Epithelial cell of prostate (primary cell): ENCODE results near the gene C20orf204.
"Not testable (repeated sequence)": the region's sequence is repeated elsewhere in the genome, so short reads cannot be mapped to it uniquely, and the experiment has no call there.

ENCODE experiments used
- DNase-seq: peaks from one replicate; pipeline ENCODE4 v3.0.0-alpha.2; 2011; ENCODE audit warnings: low read depth, low spot score
- H3K27ac ChIP-seq: fragments of 450-650 bp; 2 replicates; pipeline ENCODE4 v1.5.1; 2017; ENCODE audit warnings: mild to moderate bottlenecking

C20orf204 gene, protein sequence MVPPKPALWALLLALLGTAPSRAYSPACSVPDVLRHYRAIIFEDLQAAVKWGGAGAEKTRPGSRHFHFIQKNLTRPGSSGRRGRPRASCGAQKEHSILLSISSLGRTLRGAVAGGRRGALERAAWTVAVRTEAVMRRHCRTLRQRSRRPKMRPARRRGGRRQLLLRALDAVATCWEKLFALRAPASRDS

DNA sequence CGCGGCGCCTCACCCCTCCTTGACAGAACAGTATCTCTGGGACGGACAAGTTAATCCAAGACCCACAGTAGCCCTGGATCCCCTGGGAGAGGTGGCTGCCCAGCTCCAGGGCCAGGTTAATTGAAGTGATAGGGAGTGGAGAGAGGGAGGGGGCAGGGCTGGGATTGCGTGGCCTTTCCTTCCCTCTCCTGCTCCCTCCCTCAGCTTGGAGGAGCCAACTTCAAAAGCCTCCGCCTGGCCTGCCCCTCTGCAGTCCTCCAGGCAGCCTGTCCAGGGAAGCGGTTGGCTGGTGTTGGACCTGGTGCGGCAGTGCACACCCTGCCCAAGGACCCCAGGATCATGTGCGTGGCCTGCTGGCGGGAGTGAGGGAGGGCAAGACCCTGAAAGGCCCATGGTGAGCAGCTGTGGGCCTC lies at the start of gene C20orf204:
Gene C20orf204 (plus strand): TSS at position 250 of the 413 bp plus-strand sequence. CDS start 142 bp downstream, at position 392.
- no peak for DNase-seq
- no peak within 1 kb of the TSS for H3K27ac ChIP-seq

DNA sequence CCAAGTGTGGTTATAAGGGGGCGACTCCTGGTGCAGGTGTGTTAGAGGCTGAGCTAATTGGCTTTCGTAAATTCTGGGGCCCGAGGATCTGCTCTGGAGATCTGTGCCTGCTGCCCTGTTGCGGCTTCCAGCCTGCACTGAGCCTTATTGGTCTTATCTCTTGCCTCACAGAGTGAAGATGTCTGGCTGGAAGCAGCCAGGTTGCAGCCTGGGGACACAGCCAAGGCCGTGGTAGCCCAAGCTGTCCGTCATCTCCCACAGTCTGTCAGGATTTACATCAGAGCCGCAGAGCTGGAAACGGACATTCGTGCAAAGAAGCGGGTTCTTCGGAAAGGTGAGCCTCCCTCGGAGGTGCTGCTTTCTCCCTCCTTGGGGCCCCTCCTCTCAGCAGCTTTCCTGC lies 35.1 kb upstream of the C20orf204 start:
- no peak overlapping the region for H3K27ac ChIP-seq
- DNase-seq, result no peak

DNA sequence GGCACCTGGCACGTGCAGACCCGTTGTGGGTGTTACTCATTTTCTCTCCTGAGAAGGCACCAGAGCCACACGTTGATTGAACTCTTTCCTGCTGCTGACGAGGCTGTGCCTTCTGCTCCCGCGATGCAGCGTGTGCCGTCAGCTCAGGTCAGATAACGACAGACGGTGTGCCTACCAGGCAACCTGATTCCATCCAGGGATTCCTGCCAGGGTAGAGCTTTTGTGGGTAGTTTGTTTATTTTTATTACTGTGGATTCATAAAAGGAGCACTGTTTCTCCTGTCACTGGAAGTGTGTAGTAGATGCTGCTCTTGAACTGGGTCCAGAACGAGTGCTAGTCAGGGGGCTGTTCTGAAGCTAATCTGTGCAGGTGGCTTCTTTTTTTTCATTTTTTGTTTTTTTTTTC lies 34.4 kb upstream of the C20orf204 start:
- no peak for DNase-seq
- H3K27ac ChIP-seq, result no peak overlapping the region

GRCh38 chr20:64003960-64004725 lies 31.8 kb upstream of the C20orf204 start:
- H3K27ac ChIP-seq, result no peak overlapping the region
- DNase-seq, result no peak

DNA sequence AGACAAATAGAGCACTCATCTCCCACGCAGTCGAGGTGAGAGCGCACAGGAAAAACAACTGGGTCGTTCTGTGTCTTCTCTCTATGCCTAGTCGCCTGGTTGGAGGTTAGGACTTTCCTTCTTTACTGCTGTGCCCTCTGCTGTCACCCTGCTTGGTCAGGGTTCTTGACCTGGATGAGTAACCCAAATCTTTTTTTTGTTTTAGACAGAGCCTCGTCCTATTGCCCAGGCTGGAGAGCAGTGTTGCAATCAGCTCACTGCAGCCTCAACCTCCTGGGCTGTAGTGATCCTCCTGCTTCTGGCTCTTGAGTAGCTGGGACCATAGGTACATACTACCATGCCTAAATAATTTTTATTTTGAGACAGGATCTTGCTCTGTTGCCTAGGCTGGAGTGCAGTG lies 30.6 kb upstream of the C20orf204 start:
- no peak for DNase-seq
- no peak overlapping the region for H3K27ac ChIP-seq

DNA sequence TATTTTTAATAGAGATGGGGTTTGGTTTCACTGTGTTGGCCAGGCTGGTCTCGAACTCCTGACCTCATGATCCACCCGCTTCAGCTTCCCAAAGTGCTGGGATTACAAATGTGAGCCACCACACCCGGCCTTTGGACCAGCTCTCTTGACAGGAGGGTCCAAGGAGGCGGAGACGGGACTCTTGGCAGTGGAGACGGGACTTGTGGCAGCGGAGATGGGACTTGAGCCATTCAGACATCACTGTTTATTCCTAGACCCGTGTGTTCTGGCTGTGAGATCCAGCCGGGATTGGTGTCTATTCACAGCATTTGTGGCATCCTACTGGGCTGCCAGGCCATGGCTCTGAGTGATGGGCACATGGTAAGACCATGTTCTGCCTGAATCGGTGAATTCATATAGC lies 29.5 kb upstream of the C20orf204 start:
- no peak for DNase-seq
- H3K27ac ChIP-seq, result no peak overlapping the region

DNA sequence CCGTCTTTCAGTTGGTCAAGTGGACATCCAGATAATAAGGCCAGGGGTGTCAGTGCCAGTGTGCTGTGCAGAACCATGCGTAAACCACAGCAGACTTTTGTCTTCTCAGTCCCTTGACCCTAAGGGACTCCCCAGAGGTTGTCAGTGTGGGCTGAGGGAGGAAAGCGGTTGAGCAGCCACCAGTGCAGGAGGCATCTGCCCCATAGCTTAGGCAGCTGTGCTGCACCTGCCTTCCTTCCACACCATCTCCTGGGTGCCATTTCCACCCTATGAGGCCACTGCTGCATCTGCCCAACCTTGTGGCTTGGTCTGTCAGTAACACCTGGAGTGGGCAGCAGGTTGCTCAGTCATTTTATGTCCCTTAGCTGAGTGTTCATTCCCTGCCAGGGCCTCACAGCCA lies 29.1 kb upstream of the C20orf204 start:
- H3K27ac ChIP-seq, result no peak overlapping the region
- DNase-seq, result no peak

- no peak for DNase-seq
- H3K27ac ChIP-seq, result no peak overlapping the region
These were observed 26.1 kb upstream of the C20orf204 start for GRCh38 chr20:64009811-64010387.

- DNase-seq, result no peak
- H3K27ac ChIP-seq, result no peak overlapping the region
These were observed 25.2 kb upstream of the C20orf204 start for GRCh38 chr20:64010711-64011237.

- no peak for DNase-seq
These were observed 24.6 kb upstream of the C20orf204 start for GRCh38 chr20:64011366-64011779.

DNA sequence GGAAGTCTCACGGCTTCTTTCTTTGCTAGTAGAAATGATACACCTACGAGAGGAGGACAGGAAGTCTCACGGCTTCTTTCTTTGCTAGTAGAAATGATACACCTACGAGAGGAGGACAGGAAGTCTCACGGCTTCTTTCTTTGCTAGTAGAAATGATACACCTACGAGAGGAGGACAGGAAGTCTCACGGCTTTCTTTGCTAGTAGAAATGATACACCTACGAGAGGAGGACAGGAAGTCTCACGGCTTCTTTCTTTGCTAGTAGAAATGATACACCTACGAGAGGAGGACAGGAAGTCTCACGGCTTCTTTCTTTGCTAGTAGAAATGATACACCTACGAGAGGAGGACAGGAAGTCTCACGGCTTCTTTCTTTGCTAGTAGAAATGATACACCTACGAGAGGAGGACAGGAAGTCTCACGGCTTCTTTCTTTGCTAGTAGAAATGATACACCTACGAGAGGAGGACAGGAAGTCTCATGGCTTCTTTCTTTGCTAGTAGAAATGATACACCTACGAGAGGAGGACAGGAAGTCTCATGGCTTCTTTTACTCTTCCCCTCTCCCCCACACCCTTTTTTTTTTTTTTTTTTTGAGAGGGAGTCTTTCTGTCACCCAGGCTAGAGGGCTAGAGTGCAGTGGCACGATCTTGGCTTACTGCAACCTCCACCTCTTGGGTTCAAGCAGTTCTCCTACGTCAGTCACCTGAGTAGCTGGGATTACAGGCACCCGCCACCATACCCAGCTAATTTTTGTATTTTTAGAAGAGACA lies 23.4 kb upstream of the C20orf204 start:
- DNase-seq, H3K27ac ChIP-seq: not testable (repeated sequence)

More at GRCh38 chr20:64011366-64011779, 24.6 kb upstream of the C20orf204 start:
- no peak overlapping the region for H3K27ac ChIP-seq

GRCh38 chr20:64015635-64016034 lies 20.3 kb upstream of the C20orf204 start:
- DNase-seq, result no peak
- no peak overlapping the region for H3K27ac ChIP-seq

DNA sequence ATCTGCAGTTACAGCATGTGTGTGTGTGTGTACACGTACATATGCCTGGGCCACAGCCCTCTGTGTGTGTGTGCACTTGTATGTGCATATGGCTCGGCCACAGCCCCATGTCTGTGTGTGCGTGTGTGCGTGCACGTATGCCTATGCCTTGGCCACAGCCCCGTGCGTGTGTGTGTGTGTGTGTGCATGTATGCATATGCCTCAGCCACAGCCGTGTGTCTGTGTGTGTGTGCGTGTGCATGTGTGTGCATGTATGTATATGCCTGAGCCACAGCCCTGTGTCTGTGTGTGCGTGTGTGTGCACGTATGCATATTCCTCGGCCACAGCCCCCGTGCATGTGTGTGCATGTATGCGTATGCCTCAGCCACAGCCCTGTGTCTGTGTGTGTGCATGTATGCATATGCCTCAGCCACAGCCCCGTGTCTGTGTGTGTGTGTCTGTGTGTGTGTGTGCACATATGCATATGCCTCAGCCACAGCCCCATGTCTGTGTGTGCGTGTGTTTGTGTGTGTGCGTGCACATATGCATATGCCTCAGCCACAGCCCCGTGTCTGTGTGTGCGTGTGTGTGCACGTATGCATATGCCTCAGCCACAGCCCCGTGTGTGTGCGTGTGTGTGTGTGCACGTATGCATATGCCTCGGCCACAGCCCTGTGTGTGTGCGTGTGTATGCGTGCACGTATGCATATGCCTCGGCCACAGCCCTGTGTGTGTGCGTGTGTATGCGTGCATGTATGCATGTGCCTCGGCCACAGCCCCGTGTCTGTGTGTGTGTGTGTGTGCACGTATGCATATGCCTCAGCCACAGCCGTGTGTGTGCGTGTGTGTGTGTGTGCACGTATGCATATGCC lies 14.6 kb upstream of the C20orf204 start:
- DNase-seq, result no peak
- no peak overlapping the region for H3K27ac ChIP-seq

DNA sequence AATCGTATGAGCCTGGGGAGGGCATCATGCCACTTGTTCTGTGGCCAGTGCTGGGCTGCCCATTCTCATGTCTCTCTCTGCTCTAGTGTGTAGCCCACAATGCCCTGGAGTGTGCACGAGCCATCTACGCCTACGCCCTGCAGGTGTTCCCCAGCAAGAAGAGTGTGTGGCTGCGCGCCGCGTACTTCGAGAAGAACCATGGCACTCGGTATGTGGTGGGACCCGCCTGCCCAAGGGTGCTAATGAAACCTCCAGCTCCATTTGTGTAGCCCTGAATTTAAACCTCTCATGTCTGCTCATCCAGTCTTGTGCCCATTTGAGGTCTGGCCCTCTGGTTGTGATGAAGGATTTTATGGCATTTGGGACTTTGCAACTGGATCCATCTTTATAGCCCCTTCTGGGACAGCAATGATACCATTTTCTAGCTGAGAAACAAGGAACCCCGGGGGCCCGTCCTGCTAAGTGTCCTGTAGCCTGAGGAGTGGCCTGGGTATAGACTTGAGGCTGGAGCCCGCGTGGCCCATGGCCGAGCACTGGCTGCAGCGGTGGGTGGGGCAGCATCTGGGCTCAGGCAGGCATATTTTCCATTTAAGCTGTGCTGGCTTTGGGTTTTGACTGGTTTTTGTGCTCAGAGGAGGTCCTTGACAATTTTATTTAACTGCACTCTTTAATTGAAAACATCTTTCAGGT lies 13.2 kb upstream of the C20orf204 start:
- H3K27ac ChIP-seq, result no peak overlapping the region
- no peak for DNase-seq

DNA sequence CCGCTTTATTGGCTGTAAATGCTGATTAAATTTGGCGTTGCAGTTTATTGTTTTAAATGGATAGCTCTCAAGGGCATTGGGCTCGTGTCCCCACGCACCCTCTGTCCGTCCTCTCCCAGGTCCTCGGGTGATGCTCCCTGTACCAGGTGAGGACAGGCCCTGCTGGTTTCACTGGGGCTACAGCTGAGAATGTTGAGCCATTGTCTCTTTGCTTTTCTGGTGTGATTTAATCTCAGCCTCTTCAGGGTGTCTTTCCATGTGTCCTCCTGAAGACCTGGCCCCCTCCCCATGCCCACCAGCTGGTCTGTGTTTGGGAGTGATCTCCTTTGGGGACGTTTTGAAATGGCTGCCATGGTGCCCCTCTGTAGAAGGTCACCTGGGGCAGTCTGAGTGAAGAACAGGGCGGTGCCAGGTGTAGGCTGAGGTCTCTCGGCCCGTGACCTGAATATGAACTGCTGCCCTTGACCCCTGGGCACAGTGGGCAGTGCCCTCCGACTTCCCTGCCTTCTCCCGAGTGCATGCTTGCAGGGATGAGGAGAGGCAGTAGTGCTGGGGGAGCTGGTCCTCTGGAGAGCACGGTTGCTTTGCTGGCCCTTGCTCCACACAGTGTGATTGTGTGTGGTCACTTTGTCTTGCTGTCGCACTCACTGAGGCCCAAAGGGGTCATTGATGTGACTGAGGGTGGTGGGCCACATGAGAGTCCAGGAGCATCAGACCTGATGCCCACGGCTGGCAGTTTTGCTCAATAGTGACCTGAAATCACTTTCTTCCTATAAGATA lies 12.4 kb upstream of the C20orf204 start:
- no peak for DNase-seq

GRCh38 chr20:64024141-64024990 lies 11.6 kb upstream of the C20orf204 start:
- no peak overlapping the region for H3K27ac ChIP-seq

More for the DNA sequence above, 12.4 kb upstream of the C20orf204 start:
- no peak overlapping the region for H3K27ac ChIP-seq

DNA sequence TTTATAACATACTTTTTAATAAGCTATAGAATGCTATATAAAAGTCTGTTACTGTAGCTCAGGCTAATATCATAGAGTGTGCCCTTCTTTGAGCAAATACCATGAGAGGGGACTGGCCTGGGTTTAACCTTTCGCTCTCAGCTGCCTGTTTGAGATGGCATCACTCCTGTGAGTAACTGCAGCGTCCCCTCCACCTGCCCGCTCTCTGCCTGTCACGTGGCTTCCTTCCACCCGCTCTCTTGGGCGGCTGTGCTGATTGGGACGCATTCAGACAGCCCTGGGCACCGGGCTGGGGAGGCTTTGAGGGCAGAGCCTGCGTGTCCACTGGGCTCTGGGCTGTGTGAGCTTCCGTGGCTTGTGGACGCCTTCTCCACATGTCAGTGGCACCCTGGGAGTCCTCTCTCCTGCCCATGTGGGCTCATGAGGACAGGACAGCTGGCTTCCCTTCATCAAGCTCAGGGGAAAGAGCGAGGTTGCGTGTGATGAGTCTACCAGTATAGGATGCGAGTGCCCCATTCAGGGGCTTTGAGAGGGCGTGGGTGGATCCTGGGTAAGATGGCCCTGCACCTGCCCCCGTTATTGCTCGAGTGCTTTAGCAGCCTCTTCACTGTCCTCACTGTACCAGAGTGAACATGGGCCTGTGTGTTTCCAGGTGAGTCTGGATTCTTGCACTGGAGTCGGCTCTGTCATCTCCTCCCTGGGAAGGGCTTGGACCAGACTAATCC lies 10.7 kb upstream of the C20orf204 start:
- no peak overlapping the region for H3K27ac ChIP-seq
- no peak for DNase-seq

More at GRCh38 chr20:64024141-64024990, 11.6 kb upstream of the C20orf204 start:
- DNase-seq, result no peak
